HepG2 (cell line): ENCODE measurements around the gene ZFPM1. TPM values are rescaled to one million over a fixed set of nuclear protein-coding genes. Genes with fewer than 3 reads are reported as not detected.

ENCODE experiments used
- ATM ChIP-seq: fragments of 450-650 bp; IDR thresholded peaks from 2 replicates; pipeline ENCODE4 v1.7.1; 2017; ENCODE audit warnings: mild to moderate bottlenecking, borderline replicate concordance
- BRD4 ChIP-seq: sonication (generic); formaldehyde crosslinking; IDR thresholded peaks from 2 replicates; pipeline ENCODE4 v1.4.0; 2020; ENCODE audit warnings: missing genetic modification reagents
- CREM ChIP-seq, 2 experiments: sonication (generic) in 1 of 2; formaldehyde crosslinking in 1 of 2; IDR thresholded peaks; 2 replicates each; pipeline versions ENCODE4 v1.4.0 to v1.6.1; 2016 to 2020; ENCODE audit warnings: antibody characterized with exemption in 1 of 2, mild to moderate bottlenecking in 1 of 2, missing genetic modification reagents in 1 of 2
- KDM6A ChIP-seq: IDR thresholded peaks from 2 replicates; pipeline ENCODE4 v1.6.1; 2016; ENCODE audit warnings: low read depth
- KLF16 ChIP-seq, 2 experiments: sonication (generic) in 1 of 2; formaldehyde crosslinking in 1 of 2; IDR thresholded peaks; 2 replicates each; pipeline versions ENCODE4 v1.6.1 to v1.8.0; 2016 to 2023; ENCODE audit warnings: missing genetic modification reagents in 2 of 2, missing compliant biosample characterization in 1 of 2
- PAF1 ChIP-seq: IDR thresholded peaks from 2 replicates; pipeline ENCODE4 v1.6.1; 2016; ENCODE audit warnings: missing genetic modification reagents, missing compliant biosample characterization
- REXO4 ChIP-seq: sonication (generic); formaldehyde crosslinking; IDR thresholded peaks from 2 replicates; pipeline ENCODE4 v1.8.0; 2022; ENCODE audit warnings: missing genetic modification reagents, mild to moderate bottlenecking, borderline replicate concordance
- RFXANK ChIP-seq: IDR thresholded peaks from 2 replicates; pipeline ENCODE4 v1.6.1; 2016
- ZFX ChIP-seq: sonication (generic); formaldehyde crosslinking; IDR thresholded peaks from 2 replicates; pipeline ENCODE4 v1.4.0; 2020; ENCODE audit warnings: mild to moderate bottlenecking, low read depth, missing genetic modification reagents, moderate library complexity
- ZNF772 ChIP-seq: sonication (generic); formaldehyde crosslinking; IDR thresholded peaks from 2 replicates; pipeline ENCODE4 v1.5.0; 2020; ENCODE audit warnings: mild to moderate bottlenecking, missing genetic modification reagents
- ZNF841 ChIP-seq: sonication (generic); formaldehyde crosslinking; IDR thresholded peaks from 2 replicates; pipeline ENCODE4 v1.8.1; 2023; ENCODE audit warnings: missing genetic modification reagents, borderline replicate concordance
- polyA plus RNA-seq, 8 experiments: library from polyadenylated mRNA; depleted of rRNA in 3 of 8; stranded (reverse) in 7 of 8; unstranded in 1 of 8; fragments of >200 nt; fragmentation: Illumina TruSeq in 4 of 8; extraction: Trizol in 4 of 8; gene quantifications; 2 replicates each; pipeline versions ENCODE4 v1.2.1 to v1.2.3, GENCODE V29; 2011 to 2016; ENCODE audit warnings: low read depth in 4 of 8, missing spikeins in 1 of 8, mixed read lengths in 1 of 8; ENCODE audit not compliant: insufficient read depth in 1 of 8
- total RNA-seq, 5 experiments: library from RNA; depleted of rRNA; stranded (reverse); fragments of >200 nt; fragmentation: Illumina TruSeq; extraction: Trizol; gene quantifications; 2 replicates each; pipeline ENCODE4 v1.2.3, GENCODE V29; 2016; ENCODE audit warnings: low read depth in 1 of 5
- TF ChIP-seq, protein P1 (sequence below): IDR thresholded peaks from 2 replicates; pipeline ENCODE4 v1.6.1; 2016; ENCODE audit warnings: low read depth, missing genetic modification reagents, missing compliant biosample characterization
- TF ChIP-seq, protein P2 (sequence below): sonication (generic); formaldehyde crosslinking; IDR thresholded peaks from 2 replicates; pipeline ENCODE4 v1.4.0; 2020; ENCODE audit warnings: missing genetic modification reagents, borderline replicate concordance
- TF ChIP-seq, protein P3 (sequence below): sonication (generic); formaldehyde crosslinking; IDR thresholded peaks from 2 replicates; pipeline ENCODE4 v1.8.0; 2022; ENCODE audit warnings: mild to moderate bottlenecking, missing genetic modification reagents, borderline replicate concordance
- TF ChIP-seq, protein P4 (sequence below): sonication (generic); formaldehyde crosslinking; IDR thresholded peaks from 2 replicates; pipeline ENCODE4 v1.4.0; 2020; ENCODE audit warnings: missing genetic modification reagents

Gene ZFPM1
- total and polyA plus RNA-seq, 2 of the 13 experiments (the other 11 are each of a cell fraction or from before 2014, with no cell fraction given): 1.3 to 3.8 TPM

DNA sequence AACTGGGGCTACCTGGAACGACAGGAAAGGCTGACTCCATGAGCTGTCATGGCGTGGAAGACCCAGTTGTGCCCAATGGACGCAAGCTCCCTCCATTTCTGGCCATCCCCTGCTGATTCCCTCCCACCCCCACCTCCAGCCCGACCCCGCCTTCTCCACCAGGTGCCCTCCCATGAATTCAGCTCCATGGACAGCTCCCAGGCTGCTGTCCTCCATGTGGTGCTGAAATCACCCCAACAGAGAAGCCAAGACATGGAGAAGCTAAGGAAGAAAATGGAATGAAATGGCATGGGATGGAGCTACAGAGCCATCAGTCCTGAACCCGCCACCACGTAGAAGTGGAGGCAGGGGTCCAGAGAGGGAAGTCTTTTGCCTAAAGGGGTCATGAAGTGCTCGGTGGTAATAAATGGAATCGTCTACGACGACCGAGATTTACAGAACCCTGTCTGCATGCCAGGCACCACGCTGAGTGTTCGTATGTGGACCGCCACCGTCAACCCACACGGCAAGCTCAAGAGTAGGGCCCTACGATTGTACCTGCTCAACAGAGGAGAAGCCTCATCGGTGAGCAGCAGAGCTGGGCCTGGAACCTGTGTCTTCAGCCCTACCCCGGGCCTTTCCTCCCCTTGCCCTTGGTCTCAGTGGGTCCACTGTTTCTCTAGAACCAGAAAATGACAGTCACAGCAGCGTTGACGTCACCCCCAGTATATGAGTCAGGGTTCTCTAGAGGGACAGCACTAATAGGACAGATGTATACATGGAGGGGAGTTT, 107.8 kb downstream of the ZFPM1 start (continued):
- TF ChIP-seq KDM6A (CRISPR knock-in tag) (peak; percentile 92), ZNF772 (CRISPR knock-in tag) (peak; percentile 99), ZNF841 (CRISPR knock-in tag) (peak; percentile 98), BRD4 (CRISPR knock-in tag) (no peak), PAF1 (CRISPR knock-in tag) (peak; percentile 86; the same call in 1 of the 2 replicates), REXO4 (CRISPR knock-in tag) (peak; percentile 98), RFXANK (peak; percentile 97), ZFX (CRISPR knock-in tag) (0 out of 2 replicates have a peak, but pooled peaks have one; percentile 39), ATM (no peak), CREM (IDR thresholded peaks at IDR 0.05) (no peak), CREM (CRISPR knock-in tag; IDR thresholded peaks at IDR 0.05) (peak; percentile 91), KLF16 (CRISPR knock-in tag; IDR thresholded peaks at IDR 0.05) (peak; percentile 94 to 100; a peak in 3 of 4 replicates)
- TF ChIP-seq, protein P1, sequence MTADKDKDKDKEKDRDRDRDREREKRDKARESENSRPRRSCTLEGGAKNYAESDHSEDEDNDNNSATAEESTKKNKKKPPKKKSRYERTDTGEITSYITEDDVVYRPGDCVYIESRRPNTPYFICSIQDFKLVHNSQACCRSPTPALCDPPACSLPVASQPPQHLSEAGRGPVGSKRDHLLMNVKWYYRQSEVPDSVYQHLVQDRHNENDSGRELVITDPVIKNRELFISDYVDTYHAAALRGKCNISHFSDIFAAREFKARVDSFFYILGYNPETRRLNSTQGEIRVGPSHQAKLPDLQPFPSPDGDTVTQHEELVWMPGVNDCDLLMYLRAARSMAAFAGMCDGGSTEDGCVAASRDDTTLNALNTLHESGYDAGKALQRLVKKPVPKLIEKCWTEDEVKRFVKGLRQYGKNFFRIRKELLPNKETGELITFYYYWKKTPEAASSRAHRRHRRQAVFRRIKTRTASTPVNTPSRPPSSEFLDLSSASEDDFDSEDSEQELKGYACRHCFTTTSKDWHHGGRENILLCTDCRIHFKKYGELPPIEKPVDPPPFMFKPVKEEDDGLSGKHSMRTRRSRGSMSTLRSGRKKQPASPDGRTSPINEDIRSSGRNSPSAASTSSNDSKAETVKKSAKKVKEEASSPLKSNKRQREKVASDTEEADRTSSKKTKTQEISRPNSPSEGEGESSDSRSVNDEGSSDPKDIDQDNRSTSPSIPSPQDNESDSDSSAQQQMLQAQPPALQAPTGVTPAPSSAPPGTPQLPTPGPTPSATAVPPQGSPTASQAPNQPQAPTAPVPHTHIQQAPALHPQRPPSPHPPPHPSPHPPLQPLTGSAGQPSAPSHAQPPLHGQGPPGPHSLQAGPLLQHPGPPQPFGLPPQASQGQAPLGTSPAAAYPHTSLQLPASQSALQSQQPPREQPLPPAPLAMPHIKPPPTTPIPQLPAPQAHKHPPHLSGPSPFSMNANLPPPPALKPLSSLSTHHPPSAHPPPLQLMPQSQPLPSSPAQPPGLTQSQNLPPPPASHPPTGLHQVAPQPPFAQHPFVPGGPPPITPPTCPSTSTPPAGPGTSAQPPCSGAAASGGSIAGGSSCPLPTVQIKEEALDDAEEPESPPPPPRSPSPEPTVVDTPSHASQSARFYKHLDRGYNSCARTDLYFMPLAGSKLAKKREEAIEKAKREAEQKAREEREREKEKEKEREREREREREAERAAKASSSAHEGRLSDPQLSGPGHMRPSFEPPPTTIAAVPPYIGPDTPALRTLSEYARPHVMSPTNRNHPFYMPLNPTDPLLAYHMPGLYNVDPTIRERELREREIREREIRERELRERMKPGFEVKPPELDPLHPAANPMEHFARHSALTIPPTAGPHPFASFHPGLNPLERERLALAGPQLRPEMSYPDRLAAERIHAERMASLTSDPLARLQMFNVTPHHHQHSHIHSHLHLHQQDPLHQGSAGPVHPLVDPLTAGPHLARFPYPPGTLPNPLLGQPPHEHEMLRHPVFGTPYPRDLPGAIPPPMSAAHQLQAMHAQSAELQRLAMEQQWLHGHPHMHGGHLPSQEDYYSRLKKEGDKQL: peak; percentile 81
- TF ChIP-seq, protein P2, sequence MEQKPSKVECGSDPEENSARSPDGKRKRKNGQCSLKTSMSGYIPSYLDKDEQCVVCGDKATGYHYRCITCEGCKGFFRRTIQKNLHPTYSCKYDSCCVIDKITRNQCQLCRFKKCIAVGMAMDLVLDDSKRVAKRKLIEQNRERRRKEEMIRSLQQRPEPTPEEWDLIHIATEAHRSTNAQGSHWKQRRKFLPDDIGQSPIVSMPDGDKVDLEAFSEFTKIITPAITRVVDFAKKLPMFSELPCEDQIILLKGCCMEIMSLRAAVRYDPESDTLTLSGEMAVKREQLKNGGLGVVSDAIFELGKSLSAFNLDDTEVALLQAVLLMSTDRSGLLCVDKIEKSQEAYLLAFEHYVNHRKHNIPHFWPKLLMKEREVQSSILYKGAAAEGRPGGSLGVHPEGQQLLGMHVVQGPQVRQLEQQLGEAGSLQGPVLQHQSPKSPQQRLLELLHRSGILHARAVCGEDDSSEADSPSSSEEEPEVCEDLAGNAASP: peak; percentile 98
- TF ChIP-seq, protein P3, sequence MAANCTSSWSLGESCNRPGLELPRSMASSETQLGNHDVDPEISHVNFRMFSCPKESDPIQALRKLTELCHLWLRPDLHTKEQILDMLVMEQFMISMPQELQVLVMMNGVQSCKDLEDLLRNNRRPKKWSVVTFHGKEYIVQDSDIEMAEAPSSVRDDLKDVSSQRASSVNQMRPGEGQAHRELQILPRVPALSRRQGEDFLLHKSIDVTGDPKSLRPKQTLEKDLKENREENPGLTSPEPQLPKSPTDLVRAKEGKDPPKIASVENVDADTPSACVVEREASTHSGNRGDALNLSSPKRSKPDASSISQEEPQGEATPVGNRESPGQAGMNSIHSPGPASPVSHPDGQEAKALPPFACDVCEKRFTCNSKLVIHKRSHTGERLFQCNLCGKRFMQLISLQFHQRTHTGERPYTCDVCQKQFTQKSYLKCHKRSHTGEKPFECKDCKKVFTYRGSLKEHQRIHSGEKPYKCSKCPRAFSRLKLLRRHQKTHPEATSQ (CRISPR knock-in tag): peak; percentile 96
- TF ChIP-seq, protein P4, sequence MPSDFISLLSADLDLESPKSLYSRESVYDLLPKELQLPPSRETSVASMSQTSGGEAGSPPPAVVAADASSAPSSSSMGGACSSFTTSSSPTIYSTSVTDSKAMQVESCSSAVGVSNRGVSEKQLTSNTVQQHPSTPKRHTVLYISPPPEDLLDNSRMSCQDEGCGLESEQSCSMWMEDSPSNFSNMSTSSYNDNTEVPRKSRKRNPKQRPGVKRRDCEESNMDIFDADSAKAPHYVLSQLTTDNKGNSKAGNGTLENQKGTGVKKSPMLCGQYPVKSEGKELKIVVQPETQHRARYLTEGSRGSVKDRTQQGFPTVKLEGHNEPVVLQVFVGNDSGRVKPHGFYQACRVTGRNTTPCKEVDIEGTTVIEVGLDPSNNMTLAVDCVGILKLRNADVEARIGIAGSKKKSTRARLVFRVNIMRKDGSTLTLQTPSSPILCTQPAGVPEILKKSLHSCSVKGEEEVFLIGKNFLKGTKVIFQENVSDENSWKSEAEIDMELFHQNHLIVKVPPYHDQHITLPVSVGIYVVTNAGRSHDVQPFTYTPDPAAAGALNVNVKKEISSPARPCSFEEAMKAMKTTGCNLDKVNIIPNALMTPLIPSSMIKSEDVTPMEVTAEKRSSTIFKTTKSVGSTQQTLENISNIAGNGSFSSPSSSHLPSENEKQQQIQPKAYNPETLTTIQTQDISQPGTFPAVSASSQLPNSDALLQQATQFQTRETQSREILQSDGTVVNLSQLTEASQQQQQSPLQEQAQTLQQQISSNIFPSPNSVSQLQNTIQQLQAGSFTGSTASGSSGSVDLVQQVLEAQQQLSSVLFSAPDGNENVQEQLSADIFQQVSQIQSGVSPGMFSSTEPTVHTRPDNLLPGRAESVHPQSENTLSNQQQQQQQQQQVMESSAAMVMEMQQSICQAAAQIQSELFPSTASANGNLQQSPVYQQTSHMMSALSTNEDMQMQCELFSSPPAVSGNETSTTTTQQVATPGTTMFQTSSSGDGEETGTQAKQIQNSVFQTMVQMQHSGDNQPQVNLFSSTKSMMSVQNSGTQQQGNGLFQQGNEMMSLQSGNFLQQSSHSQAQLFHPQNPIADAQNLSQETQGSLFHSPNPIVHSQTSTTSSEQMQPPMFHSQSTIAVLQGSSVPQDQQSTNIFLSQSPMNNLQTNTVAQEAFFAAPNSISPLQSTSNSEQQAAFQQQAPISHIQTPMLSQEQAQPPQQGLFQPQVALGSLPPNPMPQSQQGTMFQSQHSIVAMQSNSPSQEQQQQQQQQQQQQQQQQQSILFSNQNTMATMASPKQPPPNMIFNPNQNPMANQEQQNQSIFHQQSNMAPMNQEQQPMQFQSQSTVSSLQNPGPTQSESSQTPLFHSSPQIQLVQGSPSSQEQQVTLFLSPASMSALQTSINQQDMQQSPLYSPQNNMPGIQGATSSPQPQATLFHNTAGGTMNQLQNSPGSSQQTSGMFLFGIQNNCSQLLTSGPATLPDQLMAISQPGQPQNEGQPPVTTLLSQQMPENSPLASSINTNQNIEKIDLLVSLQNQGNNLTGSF (CRISPR knock-in tag): peak; percentile 99
